Effector memory CD4-positive, alpha-beta T cell (primary cell): ENCODE results near the gene CEBPZ.
"Not testable (repeated sequence)": the region's sequence is repeated elsewhere in the genome, so short reads cannot be mapped to it uniquely, and the experiment has no call there.

Experiments
- DNase-seq, 3 donors: peaks; one replicate each; pipeline ENCODE4 v3.0.0-alpha.2; 2020
- H3K27ac ChIP-seq: 2 replicates; pipeline ENCODE4 v1.7.0; 2013; ENCODE audit warnings: mild to moderate bottlenecking, low read length, moderate library complexity; ENCODE audit not compliant: insufficient read depth, poor library complexity, severe bottlenecking
- H3K27me3 ChIP-seq: replicated peaks from 2 replicates; pipeline ENCODE4 v1.7.0; 2013; ENCODE audit warnings: mild to moderate bottlenecking, low read length; ENCODE audit not compliant: insufficient read depth, control insufficient read depth, poor library complexity, severe bottlenecking
- H3K36me3 ChIP-seq: 2 replicates; pipeline ENCODE4 v1.7.0; 2013; ENCODE audit warnings: mild to moderate bottlenecking, low read length, moderate library complexity; ENCODE audit not compliant: control insufficient read depth, insufficient read depth
- H3K4me1 ChIP-seq: 2 replicates; pipeline ENCODE4 v1.7.0; 2013; ENCODE audit warnings: low read length, mild to moderate bottlenecking; ENCODE audit not compliant: control insufficient read depth, insufficient read depth, poor library complexity, severe bottlenecking
- H3K4me3 ChIP-seq: 2 replicates; pipeline ENCODE4 v1.7.0; 2013; ENCODE audit warnings: low read length, low read depth, mild to moderate bottlenecking; ENCODE audit not compliant: insufficient read depth, poor library complexity, severe bottlenecking
- H3K9me3 ChIP-seq: 2 replicates; pipeline ENCODE4 v1.7.0; 2013; ENCODE audit warnings: mild to moderate bottlenecking, low read length, moderate library complexity; ENCODE audit not compliant: control insufficient read depth

Gene CEBPZ

DNA sequence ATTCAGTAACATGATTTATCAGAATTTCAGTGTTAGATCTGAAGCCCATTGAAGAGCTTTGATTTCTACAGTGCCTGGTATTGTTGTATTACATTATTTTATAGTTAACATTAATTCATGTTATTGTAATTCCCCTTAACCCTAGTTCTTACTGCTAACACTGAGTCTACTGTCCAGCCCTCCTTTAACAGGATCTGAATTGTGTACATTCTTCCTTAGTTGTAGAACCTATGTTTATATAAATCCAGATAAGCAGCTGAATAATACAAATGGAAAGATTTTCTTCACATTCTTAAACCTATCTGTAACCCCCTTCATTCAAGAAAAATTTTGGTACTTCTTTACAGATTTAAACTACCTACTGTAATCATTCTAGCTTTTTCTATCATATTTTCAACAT lies 14.8 kb upstream of the CEBPZ start:
- DNase-seq: no peak
- Histone ChIP-seq H3K27me3 (no peaks in the 10 kb centered on the region), H3K36me3 (peaks cover 65% of the 10 kb centered on the region), H3K27ac (no peak overlapping the region), H3K9me3 (no peaks in the 10 kb centered on the region), H3K4me3 (no peak overlapping the region), H3K4me1 (no peaks in the 10 kb centered on the region)

DNA sequence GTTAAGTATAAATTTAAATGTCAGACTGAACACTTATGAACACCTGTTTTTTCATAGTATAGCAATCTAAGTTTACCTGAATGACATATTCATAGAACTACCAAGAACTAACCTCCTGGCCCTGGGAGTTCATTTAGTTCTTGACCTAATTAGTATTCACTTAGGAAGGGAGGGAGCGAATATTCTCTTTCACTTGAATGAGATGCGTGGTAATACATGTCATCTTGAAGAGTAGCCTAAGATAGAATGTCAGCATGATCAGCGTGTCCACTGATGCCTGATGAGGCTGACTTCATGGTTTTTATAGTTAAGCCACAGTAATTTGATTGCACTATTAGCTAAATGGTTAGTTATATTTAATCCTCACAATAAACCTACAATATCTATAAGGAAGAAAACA lies 13.4 kb upstream of the CEBPZ start:
- Histone ChIP-seq H3K4me3 (no peak overlapping the region), H3K36me3 (peaks cover 57% of the 10 kb centered on the region), H3K27ac (no peak overlapping the region)

GRCh38 chr2:37244017-37244416 lies 12.6 kb upstream of the CEBPZ start:
- peak overlapping the region; percentile 46 for H3K27ac ChIP-seq
- H3K36me3 ChIP-seq: peaks cover 57% of the 10 kb centered on the region
- no peaks in the 10 kb centered on the region for H3K27me3 ChIP-seq
- no peaks in the 10 kb centered on the region for H3K4me1 ChIP-seq
- H3K9me3 ChIP-seq: no peaks in the 10 kb centered on the region
- no peak for DNase-seq
- no peak overlapping the region for H3K4me3 ChIP-seq

More for the DNA sequence above, 13.4 kb upstream of the CEBPZ start:
- no peak for DNase-seq
- Histone ChIP-seq H3K4me1 (no peaks in the 10 kb centered on the region), H3K9me3 (no peaks in the 10 kb centered on the region), H3K27me3 (no peaks in the 10 kb centered on the region)

DNA sequence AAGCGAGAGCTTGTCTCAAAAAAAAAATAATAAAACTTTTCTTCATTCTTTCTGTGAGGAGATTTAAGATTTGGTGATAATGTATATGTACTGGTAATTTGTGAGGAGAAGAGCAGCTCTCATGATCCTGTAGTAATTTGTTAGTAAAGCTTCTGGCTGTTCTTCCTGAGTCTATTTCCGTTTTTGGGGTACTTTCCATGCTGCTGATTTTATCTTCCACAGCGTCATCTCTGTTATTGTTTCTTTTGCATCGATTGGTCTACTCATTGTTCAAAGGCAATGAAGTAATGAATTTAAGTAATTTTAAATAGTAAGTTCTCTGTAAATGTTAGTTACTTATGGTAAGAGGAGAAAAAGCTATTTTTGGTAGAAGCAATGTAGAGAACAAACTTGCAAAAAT lies 12.0 kb upstream of the CEBPZ start:
- no peaks in the 10 kb centered on the region for H3K27me3 ChIP-seq
- no peaks in the 10 kb centered on the region for H3K4me1 ChIP-seq
- DNase-seq: no peak
- H3K27ac ChIP-seq: peak overlapping the region; percentile 50
- H3K4me3 ChIP-seq: no peak overlapping the region
- H3K36me3 ChIP-seq: peaks cover 58% of the 10 kb centered on the region
- no peaks in the 10 kb centered on the region for H3K9me3 ChIP-seq

DNA sequence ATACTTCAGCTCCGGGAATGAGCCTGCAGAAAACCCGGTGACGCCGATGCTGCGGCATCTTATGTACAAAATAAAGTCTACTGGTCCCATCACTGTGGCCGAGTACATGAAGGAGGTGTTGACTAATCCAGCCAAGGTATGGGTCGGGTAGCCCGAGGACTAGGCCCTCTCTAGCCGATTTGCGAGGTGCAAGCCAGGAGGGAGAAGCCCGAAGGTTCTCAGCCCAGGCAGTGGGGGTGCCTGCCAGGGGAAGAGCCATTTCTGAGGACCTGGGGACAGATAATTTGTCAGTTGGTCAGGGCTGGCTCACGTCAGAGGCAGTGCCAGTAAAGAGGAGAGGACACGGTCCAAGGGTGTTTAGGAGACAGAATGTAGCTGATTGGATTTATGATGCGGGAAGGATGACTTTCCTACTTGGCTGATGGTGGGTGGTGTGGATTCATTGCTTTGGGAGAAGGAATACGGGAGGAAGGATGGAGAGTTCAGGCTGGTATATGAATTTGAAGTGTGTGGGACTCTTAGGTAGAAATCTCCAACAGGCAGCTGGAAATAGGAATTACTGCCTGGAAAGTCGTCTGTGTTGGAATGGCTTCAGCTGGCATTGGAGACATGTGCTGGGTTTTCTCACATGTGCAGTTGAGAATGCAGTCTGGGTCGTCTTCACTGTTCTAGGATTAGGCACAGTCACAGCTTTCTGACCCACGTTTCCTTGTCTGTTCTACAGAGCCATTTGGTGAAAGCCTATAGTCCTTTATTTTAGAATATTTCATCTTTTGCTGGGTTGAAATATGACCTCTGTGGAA lies 936 bp upstream of the CEBPZ start:
- Histone ChIP-seq H3K36me3 (peaks cover 17% of the 10 kb centered on the region), H3K27ac (peak overlapping the region; percentile 92), H3K27me3 (no peaks in the 10 kb centered on the region), H3K4me3 (peak overlapping the region; percentile 71), H3K4me1 (peaks cover 20% of the 10 kb centered on the region), H3K9me3 (no peaks in the 10 kb centered on the region)
- no peak for DNase-seq

DNA sequence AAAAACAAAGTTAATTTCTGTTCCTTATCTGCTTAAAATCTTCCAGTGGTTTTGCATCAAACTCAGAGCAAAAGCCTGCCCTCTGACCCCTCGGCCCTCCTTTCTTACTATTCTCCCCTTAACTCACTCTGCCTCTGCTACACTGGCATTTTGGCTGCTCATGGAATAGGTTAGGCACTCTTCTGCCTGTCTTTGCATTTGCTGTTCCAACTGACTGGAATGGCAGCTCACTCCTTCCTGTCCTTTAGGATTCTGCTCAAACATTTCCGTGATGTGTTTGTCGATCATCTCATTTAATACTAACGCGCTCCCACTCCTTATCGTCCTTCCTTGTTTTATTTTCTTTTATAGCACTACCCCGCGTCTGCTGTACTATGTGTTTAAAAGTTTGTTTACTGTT lies 815 bp downstream of the CEBPZ start:
- Histone ChIP-seq H3K27me3 (no peaks in the 10 kb centered on the region), H3K4me1 (peaks cover 20% of the 10 kb centered on the region), H3K9me3 (no peaks in the 10 kb centered on the region), H3K27ac (peak overlapping the region; percentile 92), H3K36me3 (peaks cover 18% of the 10 kb centered on the region), H3K4me3 (peak overlapping the region; percentile 71)
- no peak for DNase-seq

GRCh38 chr2:37228788-37229187 lies 2.6 kb downstream of the CEBPZ start:
- no peaks in the 10 kb centered on the region for H3K27me3 ChIP-seq
- peaks cover 18% of the 10 kb centered on the region for H3K36me3 ChIP-seq
- no peak overlapping the region for H3K4me3 ChIP-seq
- H3K9me3 ChIP-seq: no peaks in the 10 kb centered on the region
- DNase-seq: no peak
- H3K27ac ChIP-seq: no peak overlapping the region
- H3K4me1 ChIP-seq: peaks cover 20% of the 10 kb centered on the region

DNA sequence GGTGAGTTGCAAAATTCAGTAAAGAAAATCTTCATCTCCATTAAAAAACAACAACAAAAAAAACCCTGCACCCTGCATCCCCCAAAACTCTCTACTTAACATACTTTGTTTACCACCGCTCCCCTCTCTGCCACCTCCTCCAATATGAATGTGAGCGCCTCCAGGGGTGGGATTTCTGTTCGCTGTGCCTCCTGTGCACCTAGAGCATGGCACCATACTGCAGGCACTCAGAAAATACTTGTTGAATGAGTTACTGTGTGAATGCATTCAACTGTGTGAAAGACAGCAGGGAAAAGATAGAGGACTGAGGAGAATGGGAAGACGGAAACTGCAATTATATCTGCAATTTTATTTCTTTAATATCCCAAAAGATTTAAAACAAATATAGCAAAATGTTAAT lies 4.5 kb downstream of the CEBPZ start:
- Histone ChIP-seq H3K27ac (no peak overlapping the region), H3K36me3 (peaks cover 21% of the 10 kb centered on the region), H3K9me3 (no peaks in the 10 kb centered on the region), H3K4me3 (no peak overlapping the region), H3K4me1 (peaks cover 8% of the 10 kb centered on the region), H3K27me3 (no peaks in the 10 kb centered on the region)
- DNase-seq: no peak

DNA sequence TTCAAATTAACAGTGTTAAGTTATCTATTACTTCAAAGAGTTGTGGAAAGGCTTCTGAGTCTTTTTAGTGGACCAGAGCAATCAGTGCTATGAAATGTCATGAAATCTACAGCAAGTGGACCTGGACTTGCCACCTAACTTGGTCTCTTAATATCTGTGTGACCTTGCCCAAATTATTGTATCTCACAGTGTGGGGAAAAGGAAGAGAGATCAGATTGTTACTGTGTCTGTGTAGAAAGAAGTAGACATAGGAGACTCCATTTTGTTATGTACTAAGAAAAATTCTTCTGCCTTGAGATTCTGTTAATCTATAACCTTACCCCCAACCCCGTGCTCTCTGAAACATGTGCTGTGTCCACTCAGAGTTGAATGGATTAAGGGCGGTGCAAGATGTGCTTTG lies 6.3 kb downstream of the CEBPZ start:
- not testable (repeated sequence) for H3K27ac ChIP-seq

DNA sequence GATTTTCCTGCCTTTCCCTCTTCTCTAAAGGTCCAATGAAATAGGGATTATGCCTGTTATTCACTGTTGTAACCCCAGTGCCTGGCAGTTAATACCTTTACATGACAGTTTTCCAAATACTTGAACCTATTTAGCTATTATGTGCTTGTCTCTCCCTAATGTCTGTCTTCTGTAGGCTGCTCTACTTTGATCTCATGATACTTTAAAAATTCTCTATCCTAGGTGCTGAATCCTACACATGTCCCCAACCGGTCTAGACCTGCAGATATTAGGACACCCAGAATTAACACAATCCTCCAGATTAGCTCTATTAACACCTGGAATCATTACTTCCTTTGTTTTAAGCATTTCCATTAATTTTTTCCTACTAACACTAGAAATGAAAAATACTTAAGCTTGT lies 7.3 kb downstream of the CEBPZ start:
- no peak overlapping the region for H3K27ac ChIP-seq
- no peaks in the 10 kb centered on the region for H3K4me1 ChIP-seq
- peaks cover 40% of the 10 kb centered on the region for H3K36me3 ChIP-seq
- H3K9me3 ChIP-seq: no peaks in the 10 kb centered on the region
- H3K4me3 ChIP-seq: no peak overlapping the region
- no peaks in the 10 kb centered on the region for H3K27me3 ChIP-seq
- DNase-seq: no peak

More for the DNA sequence above, 6.3 kb downstream of the CEBPZ start:
- H3K36me3 ChIP-seq: peaks cover 32% of the 10 kb centered on the region
- not testable (repeated sequence) for DNase-seq, H3K27me3 ChIP-seq, H3K4me3 ChIP-seq, H3K4me1 ChIP-seq, H3K9me3 ChIP-seq
